ENCODE results near the gene BAIAP3. TPM values are rescaled to one million over a fixed set of nuclear protein-coding genes. Genes with fewer than 3 reads are reported as not detected.

Gene BAIAP3
- total RNA-seq, 1 donor from 2014 or later: 8.4 TPM

DNA sequence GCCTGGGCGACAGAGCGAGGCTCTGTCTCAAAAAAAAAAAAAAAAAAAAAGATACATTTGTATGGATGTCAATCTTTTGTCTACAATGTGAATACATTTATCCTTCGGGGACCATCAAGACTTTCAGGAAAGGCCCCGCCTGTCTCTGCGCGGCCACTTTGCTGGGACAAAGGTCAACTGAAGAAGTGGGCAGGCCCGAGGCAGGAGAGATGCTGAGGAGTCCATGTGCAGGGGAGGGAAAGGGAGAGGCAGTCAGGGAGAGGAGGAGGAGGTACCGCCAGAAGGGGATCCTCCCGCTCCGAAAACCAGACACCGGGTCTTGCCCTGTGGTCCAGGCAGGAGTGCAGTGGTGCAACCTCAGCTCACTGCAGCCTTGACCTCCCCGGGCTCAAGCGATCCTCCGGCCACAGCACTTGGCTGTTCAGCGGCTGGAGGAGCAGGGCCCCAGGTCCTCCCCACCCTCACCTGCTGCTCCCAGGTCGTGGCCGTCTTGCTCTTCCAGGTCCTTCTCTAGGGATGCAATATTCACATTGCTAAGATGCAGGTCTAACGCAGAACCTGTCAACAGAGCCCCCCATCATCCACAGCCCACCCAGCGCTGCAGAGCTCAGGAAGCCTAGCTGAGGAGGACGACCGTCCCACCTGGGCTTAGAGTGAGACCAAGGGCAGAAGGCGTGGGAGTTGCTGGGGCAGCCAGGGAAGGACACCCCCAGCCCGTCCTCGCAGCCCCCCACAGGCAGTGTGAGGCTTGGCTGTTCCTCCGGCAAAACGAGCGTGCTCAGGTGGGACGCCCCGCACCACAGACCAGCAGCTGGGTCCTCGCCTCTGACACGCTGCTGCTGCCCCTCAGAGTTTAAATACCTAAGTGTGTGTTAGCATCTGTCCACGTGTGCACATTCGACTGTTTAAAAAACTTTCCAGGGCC is 37.9 kb downstream of the BAIAP3 start:
- peak; percentile 46 for DNase-seq
- Histone ChIP-seq H3K27me3 (ENCODE audit: low read depth) (no peaks in the 10 kb centered on the region), H3K4me1 (no peaks in the 10 kb centered on the region), H3K27ac (no peak overlapping the region), H3K36me3 (peaks cover 61% of the 10 kb centered on the region), H3K4me3 (no peak overlapping the region), H3K9me3 (no peaks in the 10 kb centered on the region)
- TF ChIP-seq CTCF (IDR thresholded peaks at IDR 0.05): no peak
- intact Hi-C loops (cut with DNase I): no loop called here
- no peak for ATAC-seq

DNA sequence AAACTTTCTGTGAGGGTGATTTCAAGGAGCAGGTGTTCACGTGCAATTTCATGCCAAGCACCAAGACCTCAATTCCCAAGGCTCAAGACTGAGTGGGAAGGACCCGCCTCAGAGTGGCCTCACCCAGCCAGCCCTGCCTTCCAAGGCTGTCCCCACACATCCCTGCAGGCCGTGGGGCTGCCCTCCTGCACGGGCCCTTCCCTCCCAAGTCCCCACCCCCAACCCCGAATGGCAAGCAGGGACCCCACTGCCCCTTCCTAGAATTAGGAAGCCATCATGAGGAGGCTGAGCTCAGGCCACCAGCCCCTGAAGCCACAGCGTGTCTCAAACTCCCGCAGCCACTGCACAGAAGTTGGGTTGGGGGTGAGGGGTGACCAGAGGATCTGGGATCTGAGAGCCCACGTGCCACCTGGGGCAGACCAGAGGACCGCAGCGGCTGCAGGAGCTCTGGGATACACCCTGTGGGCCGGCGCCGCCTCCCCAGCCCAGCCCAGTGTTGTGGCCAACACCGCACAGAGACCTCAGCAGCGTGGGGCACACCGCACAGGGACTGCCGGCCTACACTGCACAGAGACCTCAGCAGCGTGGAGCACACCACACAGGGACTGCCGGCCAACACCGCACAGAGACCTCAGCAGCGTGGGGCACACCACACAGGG is 39.0 kb downstream of the BAIAP3 start:
- ATAC-seq (no peak), DNase-seq (no peak)
- Histone ChIP-seq H3K4me3 (no peak overlapping the region), H3K27ac (no peak overlapping the region), H3K36me3 (peaks cover 52% of the 10 kb centered on the region), H3K27me3 (ENCODE audit: low read depth) (no peaks in the 10 kb centered on the region), H3K4me1 (no peaks in the 10 kb centered on the region), H3K9me3 (no peaks in the 10 kb centered on the region)
- intact Hi-C loops (cut with DNase I): no loop called here
- TF ChIP-seq CTCF (IDR thresholded peaks at IDR 0.05): no peak

DNA sequence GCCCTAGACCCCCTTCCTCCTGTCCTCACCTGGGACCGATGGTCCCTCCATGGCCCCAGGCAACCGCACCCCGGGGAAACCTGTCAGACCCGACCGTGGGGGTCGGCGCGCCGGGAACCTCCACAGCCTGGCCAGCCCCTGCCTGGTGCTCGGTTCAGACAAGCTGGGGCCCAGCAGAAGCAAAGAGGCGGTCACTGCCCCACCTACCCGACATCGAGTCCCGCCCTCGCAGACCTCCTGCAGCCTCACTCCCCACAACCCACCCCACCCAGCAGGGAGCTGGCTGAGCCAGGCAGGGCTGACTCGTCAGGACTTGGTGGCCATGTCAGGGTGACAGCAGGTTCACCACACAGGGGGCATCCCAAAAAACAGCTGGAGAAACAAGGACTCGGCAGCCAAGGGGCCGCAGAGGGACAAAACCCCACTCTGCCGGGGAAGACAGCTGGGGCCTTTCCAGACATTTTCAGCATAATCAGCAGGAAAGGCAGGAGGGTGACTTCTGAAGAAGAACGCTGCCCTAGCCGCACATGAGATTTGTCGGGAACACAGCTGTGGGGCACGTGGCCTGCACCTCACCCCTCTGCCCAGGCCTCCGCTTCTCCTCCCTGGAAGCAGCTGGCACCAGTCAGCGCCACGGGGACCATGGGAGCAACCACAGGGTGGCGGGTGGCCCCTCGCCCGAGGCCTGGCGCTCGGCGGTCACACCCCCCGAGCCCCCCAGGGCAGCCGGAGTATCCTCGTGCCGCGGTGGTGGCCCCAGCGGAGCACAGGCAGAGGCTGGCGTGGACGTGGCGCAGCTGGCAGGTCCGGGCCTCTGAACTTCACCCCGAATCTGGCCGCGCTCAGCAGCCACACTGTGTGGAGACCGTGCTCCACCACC is 41.2 kb downstream of the BAIAP3 start:
- no peak for TF ChIP-seq CTCF (IDR thresholded peaks at IDR 0.05)
- ATAC-seq (no peak), DNase-seq (no peak)
- peaks cover 37% of the 10 kb centered on the region for H3K36me3 ChIP-seq
- H3K27me3 ChIP-seq (ENCODE audit: low read depth): no peaks in the 10 kb centered on the region
- no peak overlapping the region for H3K4me3 ChIP-seq
- intact Hi-C loops (cut with DNase I): no loop called here
- H3K4me1 ChIP-seq: peaks cover 14% of the 10 kb centered on the region
- no peak overlapping the region for H3K27ac ChIP-seq
- H3K9me3 ChIP-seq: no peaks in the 10 kb centered on the region

DNA sequence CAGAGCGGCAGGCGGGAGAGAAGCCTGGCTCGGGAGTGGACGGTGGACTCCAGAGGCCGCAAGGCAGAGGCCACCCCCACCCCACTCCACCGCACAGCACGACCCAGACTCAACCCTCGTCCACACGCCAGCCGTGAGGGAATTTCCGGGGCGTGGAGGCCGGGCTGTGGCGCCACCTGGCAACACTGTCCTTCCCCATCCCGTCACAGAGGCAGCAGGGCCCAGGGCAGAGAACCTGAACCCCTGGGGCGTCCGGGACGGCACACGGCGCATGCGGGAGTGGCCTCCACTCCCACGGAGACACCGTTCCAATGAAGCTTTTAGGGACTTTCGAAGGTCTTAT is 41.8 kb downstream of the BAIAP3 start:
- Histone ChIP-seq H3K4me3 (no peak overlapping the region), H3K27me3 (ENCODE audit: low read depth) (no peaks in the 10 kb centered on the region), H3K36me3 (peaks cover 31% of the 10 kb centered on the region), H3K27ac (no peak overlapping the region), H3K4me1 (peaks cover 14% of the 10 kb centered on the region), H3K9me3 (no peaks in the 10 kb centered on the region)
- no peak for DNase-seq
- intact Hi-C loops (cut with DNase I): no loop called here
- TF ChIP-seq CTCF (IDR thresholded peaks at IDR 0.05): no peak
- no peak for ATAC-seq

GRCh38 chr16:1375741-1376410 is 42.4 kb downstream of the BAIAP3 start:
- Histone ChIP-seq H3K36me3 (peaks cover 29% of the 10 kb centered on the region), H3K4me1 (peaks cover 14% of the 10 kb centered on the region), H3K27ac (no peak overlapping the region), H3K9me3 (no peaks in the 10 kb centered on the region), H3K27me3 (ENCODE audit: low read depth) (no peaks in the 10 kb centered on the region), H3K4me3 (no peak overlapping the region)
- ATAC-seq (no peak), DNase-seq (no peak)
- no peak for TF ChIP-seq CTCF (IDR thresholded peaks at IDR 0.05)
- intact Hi-C loops (cut with DNase I): no loop called here
